SJCRH30 (cell line): ENCODE measurements around the gene PTPRG. TPM values are rescaled to one million over a fixed set of nuclear protein-coding genes. Genes with fewer than 3 reads are reported as not detected.
A peak's percentile ranks its signal among the peaks of the same experiment; 100 is the strongest.

ENCODE experiments used
- DNase-seq, 2 experiments: peaks; one replicate each; pipeline ENCODE4 v3.0.0-alpha.2; 2015 to 2020
- H3K27ac ChIP-seq: fragments of 250-450 bp; sonication (Bioruptor Pico); 2 replicates; pipeline ENCODE4 v1.5.1; 2020; ENCODE audit warnings: mild to moderate bottlenecking, moderate library complexity
- H3K27me3 ChIP-seq: fragments of 250-450 bp; sonication (Bioruptor Pico); 2 replicates; pipeline ENCODE4 v1.5.1; 2020; ENCODE audit warnings: mild to moderate bottlenecking, moderate library complexity
- H3K36me3 ChIP-seq: fragments of 250-450 bp; sonication (Bioruptor Pico); 2 replicates; pipeline ENCODE4 v1.5.1; 2020; ENCODE audit warnings: mild to moderate bottlenecking, moderate library complexity
- H3K4me1 ChIP-seq: fragments of 250-450 bp; sonication (Bioruptor Pico); 2 replicates; pipeline ENCODE4 v1.5.1; 2020; ENCODE audit warnings: mild to moderate bottlenecking, moderate library complexity
- H3K4me3 ChIP-seq: fragments of 250-450 bp; sonication (Bioruptor Pico); 2 replicates; pipeline ENCODE4 v1.5.1; 2020; ENCODE audit warnings: mild to moderate bottlenecking, moderate library complexity
- H3K9me3 ChIP-seq: fragments of 250-450 bp; sonication (Bioruptor Pico); replicated peaks from 2 replicates; pipeline ENCODE4 v1.5.1; 2020; ENCODE audit warnings: mild to moderate bottlenecking, moderate library complexity
- total RNA-seq: library from RNA; depleted of rRNA; stranded (reverse); fragments of >200 nt; shearing (Covaris generic); gene quantifications from 2 replicates; pipeline ENCODE4 v1.2.3, GENCODE V29; 2014

The PTPRG gene
- total RNA-seq, 1 experiment from 2014 or later = 25.2 TPM

DNA sequence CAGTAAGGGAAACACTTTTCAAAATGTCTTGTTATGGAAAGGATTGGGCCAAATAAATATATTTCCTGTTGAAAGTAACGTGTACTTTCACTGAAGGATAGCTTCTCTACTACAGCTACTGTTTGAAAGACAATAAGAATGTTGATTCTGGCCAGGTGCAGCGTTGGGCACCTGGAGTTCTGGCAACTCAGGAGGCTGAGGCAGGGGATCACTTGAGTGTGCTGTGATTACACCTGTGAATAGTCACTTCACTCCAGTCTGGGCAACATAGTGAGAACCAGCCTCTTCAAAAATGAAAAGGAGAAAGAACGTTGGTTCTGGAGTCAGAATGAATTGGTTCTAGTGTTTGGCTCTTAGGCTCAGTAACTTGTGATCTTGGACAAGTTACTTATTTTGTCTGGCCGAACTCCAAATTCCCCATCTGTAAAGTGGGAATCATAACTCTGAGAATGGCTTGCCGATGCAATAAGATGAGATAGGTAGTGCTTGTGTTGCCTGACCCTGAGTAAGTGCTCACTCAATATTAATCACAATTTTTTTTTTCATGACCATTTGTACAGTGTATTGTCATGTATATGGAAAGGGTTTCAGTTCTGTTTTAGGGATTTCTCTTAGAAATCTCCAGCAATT lies 310.8 kb downstream of the PTPRG start:
- Histone ChIP-seq H3K36me3 (no peaks in the 10 kb centered on the region), H3K9me3 (no peaks in the 10 kb centered on the region), H3K27me3 (no peaks in the 10 kb centered on the region), H3K4me1 (peaks cover 3% of the 10 kb centered on the region; the same call in 1 of the 2 replicates), H3K4me3 (no peak overlapping the region), H3K27ac (no peak overlapping the region)
- no peak for DNase-seq

DNA sequence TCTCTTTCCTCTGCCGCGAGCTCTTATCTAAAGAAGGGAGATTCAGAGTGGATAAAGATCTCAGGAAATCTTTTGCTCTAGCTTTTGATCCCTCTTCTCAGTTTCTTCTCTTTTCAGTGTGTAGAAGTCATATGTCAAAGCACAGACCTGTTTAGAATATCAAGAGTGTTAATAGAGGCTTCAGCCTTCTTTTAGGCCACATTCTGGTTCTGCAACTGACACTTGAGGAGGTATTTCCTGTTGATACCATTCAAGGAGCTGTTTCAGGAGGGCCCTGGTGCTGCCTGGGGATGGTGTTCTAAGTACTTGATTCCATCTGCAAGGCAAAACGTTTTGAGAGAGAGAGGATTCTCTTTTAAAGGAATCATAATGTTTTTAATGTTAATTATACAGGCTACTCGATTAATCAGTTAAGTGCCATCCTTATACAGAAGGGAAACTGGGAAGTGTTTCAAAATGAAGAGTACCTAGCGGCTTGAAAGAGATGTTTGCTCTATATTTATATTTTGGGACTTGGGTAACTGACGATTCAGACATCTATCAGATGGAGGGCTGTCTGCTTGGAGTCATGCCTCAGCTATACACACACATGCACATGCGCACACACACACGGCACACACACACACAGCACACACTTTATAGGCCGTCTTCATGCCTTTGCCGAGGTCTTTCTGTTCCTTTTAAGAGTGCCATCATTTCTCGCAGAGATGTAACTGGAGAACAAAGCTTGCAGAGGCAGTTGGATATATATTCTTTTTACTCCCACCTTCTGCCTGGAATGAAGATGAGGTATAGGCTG lies 313.9 kb downstream of the PTPRG start:
- no peak for DNase-seq
- no peak overlapping the region for H3K4me3 ChIP-seq
- no peaks in the 10 kb centered on the region for H3K27me3 ChIP-seq
- H3K4me1 ChIP-seq = peaks cover 8% of the 10 kb centered on the region
- no peaks in the 10 kb centered on the region for H3K9me3 ChIP-seq
- H3K27ac ChIP-seq = no peak overlapping the region
- H3K36me3 ChIP-seq = no peaks in the 10 kb centered on the region

DNA sequence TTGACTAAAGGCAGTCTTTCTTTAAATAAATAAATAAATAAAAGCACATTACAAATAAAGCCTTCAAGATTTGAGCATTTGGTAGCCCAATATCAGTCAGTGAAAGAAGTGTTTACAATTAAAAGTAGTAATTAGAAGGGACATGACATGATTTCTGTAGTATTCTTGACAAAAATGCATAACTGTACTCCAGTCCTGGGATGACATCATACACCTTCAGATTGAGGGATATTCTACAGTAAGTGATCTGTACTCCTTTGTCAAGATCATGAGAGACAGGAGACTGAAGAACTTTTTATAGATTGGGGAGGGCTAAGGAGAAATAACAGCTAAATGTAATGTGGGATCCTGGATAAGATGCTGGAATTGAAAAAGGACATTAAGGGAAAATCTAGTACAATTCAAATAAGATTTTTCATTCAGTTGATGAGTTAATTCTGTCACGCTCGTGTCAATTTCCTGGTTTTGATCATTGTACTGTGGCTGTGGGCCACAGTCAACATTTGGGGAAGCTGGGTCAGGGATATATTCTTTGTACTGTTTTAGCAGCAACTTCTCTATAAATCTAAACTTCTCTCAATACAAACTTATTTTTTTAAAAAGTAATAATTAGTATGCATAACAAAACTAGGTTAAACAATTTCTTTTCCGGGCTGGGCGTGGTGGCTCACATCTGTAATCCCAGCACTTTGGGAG lies 314.8 kb downstream of the PTPRG start:
- H3K27me3 ChIP-seq = no peaks in the 10 kb centered on the region

DNA sequence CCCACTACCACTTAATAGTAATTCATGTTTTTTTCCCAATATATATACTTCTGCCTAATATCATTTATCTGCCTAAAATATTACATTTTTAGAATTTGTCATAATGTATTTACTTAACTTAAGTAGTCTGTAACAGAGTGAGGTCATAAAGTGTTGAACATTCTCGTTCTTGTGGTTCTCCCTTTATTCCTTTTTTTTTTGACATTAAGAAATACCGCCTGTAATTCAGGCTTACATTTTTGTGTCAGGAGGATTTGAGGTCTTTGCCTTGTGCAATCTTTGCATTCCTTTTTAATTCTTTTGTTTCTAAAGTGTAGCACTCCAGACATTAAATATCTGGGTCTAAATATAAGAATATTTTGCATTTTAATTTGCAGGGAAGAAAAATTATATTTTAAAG lies 315.4 kb downstream of the PTPRG start:
- no peak for DNase-seq

More for the DNA sequence above, 314.8 kb downstream of the PTPRG start:
- no peak for DNase-seq
- Histone ChIP-seq H3K9me3 (no peaks in the 10 kb centered on the region), H3K4me3 (no peak overlapping the region), H3K27ac (no peak overlapping the region), H3K4me1 (peaks cover 8% of the 10 kb centered on the region), H3K36me3 (no peaks in the 10 kb centered on the region)

DNA sequence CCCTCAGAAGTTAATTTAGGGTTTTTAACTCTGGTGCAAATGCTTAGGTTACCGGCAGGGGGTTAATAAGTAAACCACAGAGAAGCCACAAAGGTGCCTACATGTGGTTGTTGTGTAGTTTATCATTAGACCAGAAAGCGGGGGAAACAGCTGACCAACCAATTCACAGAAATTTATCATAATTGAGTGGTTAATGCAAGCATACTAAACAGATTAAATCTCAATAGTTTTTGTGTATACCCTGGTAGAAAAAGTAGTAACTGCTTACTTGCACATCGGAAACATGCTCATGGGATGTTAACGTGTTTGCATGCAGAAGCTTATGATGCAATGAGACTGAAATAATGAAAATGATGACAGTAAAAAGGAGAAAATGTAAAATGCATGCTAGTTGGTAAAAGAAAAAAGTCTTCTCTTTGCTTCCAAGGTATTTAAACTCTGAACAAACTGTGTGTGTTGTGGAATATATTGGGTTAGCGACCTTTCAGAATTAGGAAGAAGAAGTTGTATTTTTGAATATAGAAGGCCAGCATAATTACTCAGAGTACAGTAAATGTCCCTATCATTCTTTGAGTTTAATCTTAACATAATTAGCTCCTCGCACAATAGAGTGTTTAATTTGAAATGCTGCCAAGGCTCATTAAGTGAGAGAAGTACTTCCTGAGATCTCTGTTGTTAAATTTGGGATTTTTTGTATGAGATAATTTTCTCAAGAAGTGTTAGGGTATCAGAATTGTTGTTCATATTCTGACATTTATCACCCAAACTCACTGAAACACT lies 316.2 kb downstream of the PTPRG start:
- Histone ChIP-seq H3K4me1 (peaks cover 8% of the 10 kb centered on the region), H3K27me3 (no peaks in the 10 kb centered on the region), H3K27ac (no peak overlapping the region), H3K4me3 (no peak overlapping the region), H3K9me3 (no peaks in the 10 kb centered on the region), H3K36me3 (no peaks in the 10 kb centered on the region)
- DNase-seq = peak; percentile 15 to 41

More for the DNA sequence above, 315.4 kb downstream of the PTPRG start:
- Histone ChIP-seq H3K27ac (no peak overlapping the region), H3K9me3 (no peaks in the 10 kb centered on the region), H3K4me1 (peaks cover 8% of the 10 kb centered on the region), H3K36me3 (no peaks in the 10 kb centered on the region), H3K4me3 (no peak overlapping the region), H3K27me3 (no peaks in the 10 kb centered on the region)

DNA sequence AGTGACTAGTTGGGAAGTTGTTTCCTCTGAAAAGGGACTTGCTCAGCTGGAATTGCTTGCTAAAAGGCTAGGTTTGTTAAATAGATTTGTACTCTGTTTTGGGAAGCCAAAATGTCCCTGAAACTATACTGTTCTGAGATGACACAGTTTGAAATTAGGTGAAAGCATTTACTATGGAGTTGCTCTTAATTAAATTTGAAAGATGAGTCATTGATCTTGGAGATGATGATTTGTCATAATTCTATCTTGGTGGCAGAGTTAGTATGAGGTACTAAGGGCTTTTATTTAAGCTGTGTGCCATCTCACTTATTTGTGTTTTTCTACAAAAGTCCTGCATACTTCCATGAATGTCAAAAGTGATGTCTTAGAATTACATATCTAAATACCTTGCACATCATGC lies 320.9 kb downstream of the PTPRG start:
- Histone ChIP-seq H3K4me1 (peaks cover 5% of the 10 kb centered on the region), H3K4me3 (no peak overlapping the region), H3K9me3 (no peaks in the 10 kb centered on the region), H3K36me3 (no peaks in the 10 kb centered on the region), H3K27me3 (no peaks in the 10 kb centered on the region), H3K27ac (no peak overlapping the region)
- no peak for DNase-seq

DNA sequence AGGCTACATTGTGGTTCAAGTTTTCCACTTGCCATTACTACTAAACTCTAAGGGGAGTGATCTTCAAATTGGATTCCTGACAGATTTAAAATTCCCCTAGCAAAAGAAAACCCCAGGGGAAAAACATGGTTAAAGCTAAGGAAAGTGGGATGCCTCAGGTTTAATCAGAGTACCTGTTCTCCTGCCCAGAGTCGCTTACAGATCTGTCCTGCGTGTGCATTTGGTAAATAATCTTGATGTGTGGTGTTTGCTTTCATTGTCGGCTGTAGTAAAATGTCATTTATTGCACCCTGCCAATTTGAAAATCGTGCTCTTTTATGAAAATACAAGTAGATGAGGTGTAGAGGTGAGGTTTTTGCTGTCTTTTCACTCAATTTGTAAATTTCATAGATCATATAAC lies 323.4 kb downstream of the PTPRG start:
- Histone ChIP-seq H3K4me3 (no peak overlapping the region), H3K9me3 (no peaks in the 10 kb centered on the region), H3K4me1 (peaks cover 2% of the 10 kb centered on the region), H3K27me3 (no peaks in the 10 kb centered on the region), H3K27ac (no peak overlapping the region), H3K36me3 (no peaks in the 10 kb centered on the region)
- no peak for DNase-seq

DNA sequence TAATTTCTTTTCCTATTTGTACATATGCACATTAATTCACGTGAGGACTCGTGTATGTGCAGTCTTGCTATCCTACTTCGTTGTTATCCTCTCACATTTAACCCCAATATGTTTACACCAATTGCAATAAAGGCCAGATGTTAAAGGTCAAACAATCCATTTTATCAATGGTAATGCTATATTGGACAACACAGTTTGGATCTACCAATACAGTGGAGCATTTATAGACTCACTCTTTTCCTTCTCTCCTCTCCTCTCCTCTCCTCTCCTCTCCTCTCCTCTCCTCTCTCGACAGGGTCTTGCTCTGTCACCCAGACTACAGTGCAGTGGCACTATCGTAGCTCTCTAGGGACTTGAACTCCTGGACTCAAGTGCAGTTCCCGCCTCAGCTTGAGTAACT lies 324.0 kb downstream of the PTPRG start:
- H3K9me3 ChIP-seq = no peaks in the 10 kb centered on the region
- H3K4me3 ChIP-seq = no peak overlapping the region
- H3K27ac ChIP-seq = no peak overlapping the region
- H3K36me3 ChIP-seq = no peaks in the 10 kb centered on the region
- no peaks in the 10 kb centered on the region for H3K27me3 ChIP-seq
- DNase-seq = no peak
- peaks cover 6% of the 10 kb centered on the region for H3K4me1 ChIP-seq

DNA sequence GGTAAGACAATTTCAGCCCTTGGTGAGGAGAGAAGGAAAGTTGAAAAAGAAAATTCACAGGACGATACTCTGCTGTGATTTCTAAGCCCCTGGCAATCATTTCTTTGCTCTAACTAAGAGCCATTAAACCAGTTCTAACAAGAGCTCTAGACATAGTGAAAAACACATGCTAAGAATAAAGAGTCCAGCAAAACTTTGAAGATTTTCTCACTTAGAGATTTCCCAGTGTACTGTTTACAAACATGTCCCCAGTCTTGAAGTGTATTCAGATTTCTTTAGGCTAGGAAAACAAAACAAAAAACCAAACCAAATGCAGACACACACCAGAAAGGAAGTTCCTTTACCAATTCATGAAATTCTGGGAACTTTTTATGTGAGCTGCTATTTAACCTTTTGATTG lies 325.8 kb downstream of the PTPRG start:
- Histone ChIP-seq H3K9me3 (no peaks in the 10 kb centered on the region), H3K36me3 (no peaks in the 10 kb centered on the region), H3K4me1 (peaks cover 8% of the 10 kb centered on the region), H3K27ac (no peak overlapping the region), H3K27me3 (no peaks in the 10 kb centered on the region), H3K4me3 (no peak overlapping the region)
- DNase-seq = no peak

DNA sequence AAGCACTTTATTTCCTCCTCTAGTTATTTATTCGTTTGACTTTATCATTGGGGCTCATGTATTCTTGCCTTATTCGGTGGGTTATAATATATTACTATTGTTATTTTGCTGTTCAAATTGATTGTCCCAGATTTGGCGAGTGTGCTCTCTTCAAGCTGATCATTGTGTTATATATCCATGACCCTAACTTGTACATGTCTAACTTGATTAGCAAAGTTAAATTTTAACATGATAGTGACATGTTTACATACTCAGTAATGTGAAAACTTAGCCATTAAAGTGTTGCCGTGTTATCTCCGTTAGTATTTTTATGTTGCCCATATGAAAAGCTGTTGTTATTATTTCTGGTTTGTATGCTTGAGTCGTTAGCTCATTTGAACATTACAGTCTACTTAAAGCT lies 327.9 kb downstream of the PTPRG start:
- Histone ChIP-seq H3K9me3 (no peaks in the 10 kb centered on the region), H3K4me3 (no peak overlapping the region), H3K27ac (no peak overlapping the region), H3K4me1 (peaks cover 20% of the 10 kb centered on the region), H3K27me3 (no peaks in the 10 kb centered on the region), H3K36me3 (no peaks in the 10 kb centered on the region)
- DNase-seq = no peak

DNA sequence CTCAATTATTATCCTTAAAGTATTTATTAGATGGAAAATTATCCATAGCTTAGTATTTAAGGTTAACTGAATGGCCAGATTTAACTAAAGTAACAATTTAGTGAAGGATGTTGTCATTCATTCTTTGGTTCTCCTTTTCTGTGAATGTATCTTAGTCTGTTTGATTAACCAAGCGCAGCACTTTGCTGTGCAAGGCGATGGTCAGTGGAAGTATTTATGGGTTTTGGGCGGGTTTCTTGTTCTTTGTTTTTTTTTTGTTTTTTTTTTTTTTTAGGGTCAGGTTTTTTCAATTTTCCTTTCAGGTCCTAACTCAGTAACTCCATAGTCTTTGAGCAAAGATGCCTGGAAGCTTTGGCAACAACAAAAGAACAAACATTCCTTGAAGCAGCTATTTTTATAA lies 328.8 kb downstream of the PTPRG start:
- H3K4me3 ChIP-seq = no peak overlapping the region
- no peaks in the 10 kb centered on the region for H3K27me3 ChIP-seq
- no peaks in the 10 kb centered on the region for H3K9me3 ChIP-seq
- no peak overlapping the region; the same call in 1 of the 2 replicates for H3K27ac ChIP-seq
- no peaks in the 10 kb centered on the region for H3K36me3 ChIP-seq
- peaks cover 28% of the 10 kb centered on the region for H3K4me1 ChIP-seq
- DNase-seq = no peak

DNA sequence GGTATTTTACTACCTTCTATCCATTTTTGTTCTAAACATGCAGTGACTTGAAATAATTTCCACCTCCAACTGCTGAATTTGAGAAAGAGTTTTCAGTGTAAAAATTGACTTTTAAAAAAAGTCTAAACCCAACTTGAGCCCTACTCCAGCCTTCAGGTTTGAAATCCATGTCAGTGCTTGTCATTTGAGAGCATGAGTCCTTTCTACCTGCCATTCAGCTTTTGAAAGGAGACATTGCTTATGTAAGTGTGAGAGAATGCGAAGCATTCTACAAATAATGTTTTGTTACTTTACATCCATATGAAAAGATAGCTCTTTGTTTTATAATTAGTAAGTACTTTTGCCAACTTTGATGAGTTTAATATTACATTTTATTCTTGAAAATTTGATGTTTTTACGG lies 329.2 kb downstream of the PTPRG start:
- Histone ChIP-seq H3K36me3 (no peaks in the 10 kb centered on the region), H3K4me3 (no peak overlapping the region), H3K27me3 (no peaks in the 10 kb centered on the region), H3K4me1 (peaks cover 31% of the 10 kb centered on the region), H3K27ac (no peak overlapping the region), H3K9me3 (no peaks in the 10 kb centered on the region)
- no peak for DNase-seq

DNA sequence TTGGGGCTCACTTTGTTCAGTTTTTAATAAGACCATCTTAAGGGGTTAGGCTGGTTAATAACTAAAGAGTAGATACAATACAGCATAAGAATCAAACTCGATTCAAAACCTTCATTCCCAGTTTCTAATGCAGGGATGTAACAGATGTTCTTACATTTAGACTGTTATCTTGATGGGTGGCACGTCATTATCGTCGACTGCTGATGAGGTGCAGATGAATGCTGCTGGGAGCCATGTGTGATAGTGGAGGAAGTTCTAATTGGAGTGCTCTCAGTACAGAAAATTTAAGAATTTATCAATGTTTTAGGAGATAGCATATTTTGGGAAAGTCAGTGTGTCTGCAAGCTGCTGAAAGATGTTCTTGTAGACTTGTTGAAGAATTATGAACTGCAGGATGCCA lies 331.5 kb downstream of the PTPRG start:
- no peak for DNase-seq

DNA sequence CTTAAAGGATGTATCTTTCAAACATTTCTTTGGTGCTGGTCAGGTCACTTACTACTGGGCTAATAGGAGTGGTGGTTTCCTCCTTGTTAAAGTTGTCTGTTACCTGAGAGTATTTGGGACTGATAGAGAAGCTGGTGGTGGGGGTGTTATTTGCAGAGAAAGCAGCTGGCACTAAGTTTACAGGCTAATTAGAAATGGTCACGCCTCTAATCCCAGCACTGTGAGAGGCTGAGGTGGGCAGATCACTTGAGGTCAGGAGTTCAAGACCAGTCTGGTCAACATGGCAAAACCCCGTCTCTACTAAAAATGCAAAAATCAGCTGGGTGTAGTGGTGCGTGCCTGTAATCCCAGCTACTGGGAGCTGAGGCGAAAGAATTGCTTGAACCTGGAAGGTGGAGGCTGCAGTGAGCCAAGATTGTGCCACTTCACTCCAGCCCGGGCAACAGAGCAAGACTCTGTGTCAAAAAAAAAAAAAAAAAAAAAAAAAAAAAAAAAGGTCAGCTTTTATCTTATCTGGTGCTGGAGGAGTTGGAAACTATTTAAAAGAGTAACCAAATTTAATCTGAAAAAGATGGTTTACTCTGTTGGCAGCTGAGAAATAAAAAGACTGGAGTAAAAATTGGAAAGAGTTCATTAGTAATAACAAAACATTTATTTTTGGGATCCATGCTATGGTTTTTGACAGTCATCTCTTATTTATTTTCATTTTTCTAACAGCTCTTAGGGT lies 332.6 kb downstream of the PTPRG start:
- peak; percentile 61 to 76 for DNase-seq
- H3K27ac ChIP-seq = peak overlapping the region; percentile 67
- no peak overlapping the region for H3K4me3 ChIP-seq
- H3K4me1 ChIP-seq = peaks cover 41% of the 10 kb centered on the region
- no peaks in the 10 kb centered on the region for H3K9me3 ChIP-seq
- H3K36me3 ChIP-seq = no peaks in the 10 kb centered on the region
- H3K27me3 ChIP-seq = no peaks in the 10 kb centered on the region

More for the DNA sequence above, 331.5 kb downstream of the PTPRG start:
- H3K4me1 ChIP-seq = peaks cover 41% of the 10 kb centered on the region
- peak overlapping the region; percentile 67 for H3K27ac ChIP-seq
- no peaks in the 10 kb centered on the region for H3K9me3 ChIP-seq
- no peak overlapping the region for H3K4me3 ChIP-seq
- H3K27me3 ChIP-seq = no peaks in the 10 kb centered on the region
- H3K36me3 ChIP-seq = no peaks in the 10 kb centered on the region
